HepG2 (cell line): ENCODE results near the gene FFAR2. TPM values are rescaled to one million over a fixed set of nuclear protein-coding genes. Genes with fewer than 3 reads are reported as not detected.

Source experiments
- AGO2 ChIP-seq: fragments of 200-400 bp; formaldehyde crosslinking; optimal IDR thresholded peaks from 2 replicates; pipeline ENCODE3; 2017; ENCODE audit warnings: mild to moderate bottlenecking, low read depth, low read length, moderate library complexity
- HDAC1 ChIP-seq: sonication (generic); formaldehyde crosslinking; IDR thresholded peaks from 2 replicates; pipeline ENCODE4 v1.5.1; 2020; ENCODE audit warnings: mild to moderate bottlenecking, missing genetic modification reagents
- HMGA1 ChIP-seq: sonication (generic); formaldehyde crosslinking; conservative IDR thresholded peaks from 2 replicates; pipeline ENCODE4 v1.4.0; 2020; ENCODE audit warnings: missing genetic modification reagents
- HOXA3 ChIP-seq: sonication (generic); formaldehyde crosslinking; IDR thresholded peaks from 2 replicates; pipeline ENCODE4 v1.5.0; 2020; ENCODE audit warnings: missing genetic modification reagents
- IRX3 ChIP-seq: sonication (generic); formaldehyde crosslinking; IDR thresholded peaks from 2 replicates; pipeline ENCODE4 v1.8.1; 2023; ENCODE audit warnings: mild to moderate bottlenecking, low read depth, missing genetic modification reagents, borderline replicate concordance
- POLR2AphosphoS2 ChIP-seq: IDR thresholded peaks from 2 replicates; pipeline ENCODE4 v1.6.1; 2011; ENCODE audit warnings: low read depth, low read length, improper control_type of control experiment
- PTBP1 ChIP-seq: fragments of 200-400 bp; formaldehyde crosslinking; IDR thresholded peaks from 2 replicates; pipeline ENCODE4 v1.6.1; 2018; ENCODE audit warnings: low read length, low read depth; ENCODE audit not compliant: poor library complexity, severe bottlenecking
- RFXANK ChIP-seq: IDR thresholded peaks from 2 replicates; pipeline ENCODE4 v1.6.1; 2016
- SMAD1 ChIP-seq: sonication (generic); formaldehyde crosslinking; IDR thresholded peaks from 2 replicates; pipeline ENCODE4 v1.4.0; 2020; ENCODE audit warnings: missing genetic modification reagents, low read depth, mild to moderate bottlenecking, borderline replicate concordance
- ZNF432 ChIP-seq: sonication (generic); formaldehyde crosslinking; IDR thresholded peaks from 2 replicates; pipeline ENCODE4 v1.5.0; 2020; ENCODE audit warnings: missing genetic modification reagents, mild to moderate bottlenecking, borderline replicate concordance
- ZSCAN31 ChIP-seq: sonication (generic); formaldehyde crosslinking; IDR thresholded peaks from 2 replicates; pipeline ENCODE4 v1.5.0; 2020; ENCODE audit warnings: low read depth, mild to moderate bottlenecking, missing genetic modification reagents
- polyA plus RNA-seq, 8 experiments: library from polyadenylated mRNA; depleted of rRNA in 3 of 8; stranded (reverse) in 7 of 8; unstranded in 1 of 8; fragments of >200 nt; fragmentation: Illumina TruSeq in 4 of 8; extraction: Trizol in 4 of 8; gene quantifications; 2 replicates each; pipeline versions ENCODE4 v1.2.1 to v1.2.3, GENCODE V29; 2011 to 2016; ENCODE audit warnings: low read depth in 4 of 8, missing spikeins in 1 of 8, mixed read lengths in 1 of 8; ENCODE audit not compliant: insufficient read depth in 1 of 8
- total RNA-seq, 5 experiments: library from RNA; depleted of rRNA; stranded (reverse); fragments of >200 nt; fragmentation: Illumina TruSeq; extraction: Trizol; gene quantifications; 2 replicates each; pipeline ENCODE4 v1.2.3, GENCODE V29; 2016; ENCODE audit warnings: low read depth in 1 of 5
- TF ChIP-seq, protein P1 (sequence below): IDR thresholded peaks from 2 replicates; pipeline ENCODE4 v1.4.0; 2020; ENCODE audit warnings: mild to moderate bottlenecking, missing genetic modification reagents
- TF ChIP-seq, protein P2 (sequence below): sonication (generic); formaldehyde crosslinking; IDR thresholded peaks from 2 replicates; pipeline ENCODE4 v1.4.0; 2020; ENCODE audit warnings: low read depth, mild to moderate bottlenecking, missing genetic modification reagents
- TF ChIP-seq, protein P3 (sequence below), 2 experiments: sonication (generic) in 1 of 2; formaldehyde crosslinking in 1 of 2; IDR thresholded peaks; 2 replicates each; pipeline versions ENCODE4 v1.4.0 to v1.6.1; 2016 to 2020; ENCODE audit warnings: borderline replicate concordance in 1 of 2, low read depth in 1 of 2, mild to moderate bottlenecking in 1 of 2, missing genetic modification reagents in 1 of 2
- TF ChIP-seq, protein P4 (sequence below), 2 experiments: sonication (generic) in 1 of 2; formaldehyde crosslinking in 1 of 2; IDR thresholded peaks; 2 replicates each; pipeline versions ENCODE4 v1.5.1 to v1.6.1; 2011 to 2020; ENCODE audit warnings: borderline replicate concordance in 1 of 2, low read depth in 1 of 2, low read length in 1 of 2, mild to moderate bottlenecking in 1 of 2, missing genetic modification reagents in 1 of 2, moderate library complexity in 1 of 2

FFAR2 gene
- total and polyA plus RNA-seq, 2 of the 13 experiments (the other 11 are each of a cell fraction or from before 2014, with no cell fraction given): 0.12 TPM; not detected in 1

DNA sequence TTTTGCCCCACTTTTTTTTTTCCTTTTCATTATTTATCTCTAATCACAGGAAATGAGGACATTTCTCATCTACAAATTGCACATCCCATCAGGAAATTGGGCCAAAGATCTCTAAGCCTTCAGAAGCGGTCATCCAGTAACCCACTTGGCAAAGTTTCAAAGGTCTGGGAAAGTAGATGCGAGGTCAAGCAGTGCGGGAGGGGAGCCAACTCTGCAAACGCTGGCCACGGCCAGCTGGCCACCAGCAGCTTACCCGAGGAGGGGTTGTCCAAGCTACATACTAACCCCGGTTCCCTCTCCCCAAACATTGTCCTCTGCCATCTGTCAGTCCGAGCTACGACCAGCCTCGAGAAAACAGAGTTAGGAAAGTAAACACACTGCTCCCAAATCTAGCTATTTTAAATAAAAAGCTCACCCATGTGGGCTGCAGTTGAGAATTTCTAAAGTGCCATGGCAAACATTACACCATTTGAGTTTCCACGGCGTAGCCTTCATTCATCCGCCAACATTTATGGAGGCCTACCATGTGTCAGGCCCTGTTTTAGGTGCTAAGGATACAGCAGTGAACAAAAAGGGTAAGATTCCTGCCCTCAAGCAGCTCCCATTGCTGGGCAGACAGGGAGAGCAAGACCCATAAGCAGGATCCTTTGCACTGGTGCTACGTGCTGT, 11.5 kb downstream of the FFAR2 start (continued):
- TF ChIP-seq, protein P1, sequence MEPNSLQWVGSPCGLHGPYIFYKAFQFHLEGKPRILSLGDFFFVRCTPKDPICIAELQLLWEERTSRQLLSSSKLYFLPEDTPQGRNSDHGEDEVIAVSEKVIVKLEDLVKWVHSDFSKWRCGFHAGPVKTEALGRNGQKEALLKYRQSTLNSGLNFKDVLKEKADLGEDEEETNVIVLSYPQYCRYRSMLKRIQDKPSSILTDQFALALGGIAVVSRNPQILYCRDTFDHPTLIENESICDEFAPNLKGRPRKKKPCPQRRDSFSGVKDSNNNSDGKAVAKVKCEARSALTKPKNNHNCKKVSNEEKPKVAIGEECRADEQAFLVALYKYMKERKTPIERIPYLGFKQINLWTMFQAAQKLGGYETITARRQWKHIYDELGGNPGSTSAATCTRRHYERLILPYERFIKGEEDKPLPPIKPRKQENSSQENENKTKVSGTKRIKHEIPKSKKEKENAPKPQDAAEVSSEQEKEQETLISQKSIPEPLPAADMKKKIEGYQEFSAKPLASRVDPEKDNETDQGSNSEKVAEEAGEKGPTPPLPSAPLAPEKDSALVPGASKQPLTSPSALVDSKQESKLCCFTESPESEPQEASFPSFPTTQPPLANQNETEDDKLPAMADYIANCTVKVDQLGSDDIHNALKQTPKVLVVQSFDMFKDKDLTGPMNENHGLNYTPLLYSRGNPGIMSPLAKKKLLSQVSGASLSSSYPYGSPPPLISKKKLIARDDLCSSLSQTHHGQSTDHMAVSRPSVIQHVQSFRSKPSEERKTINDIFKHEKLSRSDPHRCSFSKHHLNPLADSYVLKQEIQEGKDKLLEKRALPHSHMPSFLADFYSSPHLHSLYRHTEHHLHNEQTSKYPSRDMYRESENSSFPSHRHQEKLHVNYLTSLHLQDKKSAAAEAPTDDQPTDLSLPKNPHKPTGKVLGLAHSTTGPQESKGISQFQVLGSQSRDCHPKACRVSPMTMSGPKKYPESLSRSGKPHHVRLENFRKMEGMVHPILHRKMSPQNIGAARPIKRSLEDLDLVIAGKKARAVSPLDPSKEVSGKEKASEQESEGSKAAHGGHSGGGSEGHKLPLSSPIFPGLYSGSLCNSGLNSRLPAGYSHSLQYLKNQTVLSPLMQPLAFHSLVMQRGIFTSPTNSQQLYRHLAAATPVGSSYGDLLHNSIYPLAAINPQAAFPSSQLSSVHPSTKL (CRISPR knock-in tag): peak; percentile 58
- TF ChIP-seq, protein P2, sequence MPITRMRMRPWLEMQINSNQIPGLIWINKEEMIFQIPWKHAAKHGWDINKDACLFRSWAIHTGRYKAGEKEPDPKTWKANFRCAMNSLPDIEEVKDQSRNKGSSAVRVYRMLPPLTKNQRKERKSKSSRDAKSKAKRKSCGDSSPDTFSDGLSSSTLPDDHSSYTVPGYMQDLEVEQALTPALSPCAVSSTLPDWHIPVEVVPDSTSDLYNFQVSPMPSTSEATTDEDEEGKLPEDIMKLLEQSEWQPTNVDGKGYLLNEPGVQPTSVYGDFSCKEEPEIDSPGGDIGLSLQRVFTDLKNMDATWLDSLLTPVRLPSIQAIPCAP: no peak
- TF ChIP-seq PTBP1: no peak
- no peak for TF ChIP-seq ZSCAN31 (CRISPR knock-in tag)
- no peak for TF ChIP-seq POLR2AphosphoS2
- TF ChIP-seq HDAC1: no peak; the same call in 1 of the 2 replicates
- TF ChIP-seq IRX3 (CRISPR knock-in tag): no peak
- TF ChIP-seq AGO2: no peak
- TF ChIP-seq, protein P3, sequence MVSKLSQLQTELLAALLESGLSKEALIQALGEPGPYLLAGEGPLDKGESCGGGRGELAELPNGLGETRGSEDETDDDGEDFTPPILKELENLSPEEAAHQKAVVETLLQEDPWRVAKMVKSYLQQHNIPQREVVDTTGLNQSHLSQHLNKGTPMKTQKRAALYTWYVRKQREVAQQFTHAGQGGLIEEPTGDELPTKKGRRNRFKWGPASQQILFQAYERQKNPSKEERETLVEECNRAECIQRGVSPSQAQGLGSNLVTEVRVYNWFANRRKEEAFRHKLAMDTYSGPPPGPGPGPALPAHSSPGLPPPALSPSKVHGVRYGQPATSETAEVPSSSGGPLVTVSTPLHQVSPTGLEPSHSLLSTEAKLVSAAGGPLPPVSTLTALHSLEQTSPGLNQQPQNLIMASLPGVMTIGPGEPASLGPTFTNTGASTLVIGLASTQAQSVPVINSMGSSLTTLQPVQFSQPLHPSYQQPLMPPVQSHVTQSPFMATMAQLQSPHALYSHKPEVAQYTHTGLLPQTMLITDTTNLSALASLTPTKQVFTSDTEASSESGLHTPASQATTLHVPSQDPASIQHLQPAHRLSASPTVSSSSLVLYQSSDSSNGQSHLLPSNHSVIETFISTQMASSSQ (IDR thresholded peaks at IDR 0.05; ENCODE audit: low read depth): no peak
- TF ChIP-seq, protein P3 (CRISPR knock-in tag; IDR thresholded peaks at IDR 0.05; ENCODE audit: borderline replicate concordance): no peak
- no peak for TF ChIP-seq HOXA3
- TF ChIP-seq, protein P4, sequence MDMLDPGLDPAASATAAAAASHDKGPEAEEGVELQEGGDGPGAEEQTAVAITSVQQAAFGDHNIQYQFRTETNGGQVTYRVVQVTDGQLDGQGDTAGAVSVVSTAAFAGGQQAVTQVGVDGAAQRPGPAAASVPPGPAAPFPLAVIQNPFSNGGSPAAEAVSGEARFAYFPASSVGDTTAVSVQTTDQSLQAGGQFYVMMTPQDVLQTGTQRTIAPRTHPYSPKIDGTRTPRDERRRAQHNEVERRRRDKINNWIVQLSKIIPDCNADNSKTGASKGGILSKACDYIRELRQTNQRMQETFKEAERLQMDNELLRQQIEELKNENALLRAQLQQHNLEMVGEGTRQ (IDR thresholded peaks at IDR 0.05; ENCODE audit: low read depth, low read length): no peak
- TF ChIP-seq, protein P4 (CRISPR knock-in tag; IDR thresholded peaks at IDR 0.05; ENCODE audit: borderline replicate concordance): no peak
- TF ChIP-seq RFXANK (CRISPR knock-in tag): no peak
- no peak; the same call in 1 of the 2 replicates for TF ChIP-seq SMAD1
- no peak for TF ChIP-seq ZNF432 (CRISPR knock-in tag)
- TF ChIP-seq HMGA1 (CRISPR knock-in tag): no peak
